ENCODE results near the gene NEAT1.
A peak's percentile ranks its signal among the peaks of the same experiment; 100 is the strongest.

The NEAT1 gene

GRCh38 chr11:65399249-65399648 lies 23.3 kb upstream of the NEAT1 start:
- H3K4me3 ChIP-seq (ENCODE audit: extremely low read depth, insufficient read depth, low read length, poor library complexity, severe bottlenecking), result no peak overlapping the region
- whole genome bisulfite sequencing, 2 experiments (ENCODE audit: insufficient coverage in 2 of 2), result 97 to 98% methylated on average over 12 to 13 of the region's 13 CpGs
- H3K27ac ChIP-seq (ENCODE audit: low read depth, low read length, severe bottlenecking), result no peak overlapping the region
- no peaks in the 10 kb centered on the region for H3K9me3 ChIP-seq (ENCODE audit: control insufficient read depth, low read length)
- peaks cover 2% of the 10 kb centered on the region for H3K4me1 ChIP-seq (ENCODE audit: control insufficient read depth, insufficient read depth, low read length, poor library complexity, severe bottlenecking)
- H3K36me3 ChIP-seq (ENCODE audit: control insufficient read depth, insufficient read depth, low read length), result peaks cover 89% of the 10 kb centered on the region

- peaks cover 89% of the 10 kb centered on the region for H3K36me3 ChIP-seq (ENCODE audit: control insufficient read depth, insufficient read depth, low read length)
- no peaks in the 10 kb centered on the region for H3K9me3 ChIP-seq (ENCODE audit: control insufficient read depth, low read length)
- 90 to 94% methylated on average over 8 of the region's 10 CpGs for WGBS, 2 experiments (ENCODE audit: insufficient coverage in 2 of 2)
- peaks cover 5% of the 10 kb centered on the region for H3K4me1 ChIP-seq (ENCODE audit: control insufficient read depth, insufficient read depth, low read length, poor library complexity, severe bottlenecking)
- H3K27ac ChIP-seq (ENCODE audit: low read depth, low read length, severe bottlenecking), result no peak overlapping the region
- H3K4me3 ChIP-seq (ENCODE audit: extremely low read depth, insufficient read depth, low read length, poor library complexity, severe bottlenecking), result no peak overlapping the region
Observed at GRCh38 chr11:65399845-65400244, 22.8 kb upstream of the NEAT1 start.

- Histone ChIP-seq H3K9me3 (ENCODE audit: control insufficient read depth, low read length) (no peaks in the 10 kb centered on the region), H3K4me1 (ENCODE audit: control insufficient read depth, insufficient read depth, low read length, poor library complexity, severe bottlenecking) (peaks cover 8% of the 10 kb centered on the region), H3K27ac (ENCODE audit: low read depth, low read length, severe bottlenecking) (no peak overlapping the region), H3K4me3 (ENCODE audit: extremely low read depth, insufficient read depth, low read length, poor library complexity, severe bottlenecking) (no peak overlapping the region), H3K36me3 (ENCODE audit: control insufficient read depth, insufficient read depth, low read length) (peaks cover 91% of the 10 kb centered on the region)
- 90 to 92% methylated on average over 12 of the region's 17 CpGs for WGBS, 2 experiments (ENCODE audit: insufficient coverage in 2 of 2)
Observed at GRCh38 chr11:65400307-65401072, 22.1 kb upstream of the NEAT1 start.

- Histone ChIP-seq H3K4me1 (ENCODE audit: control insufficient read depth, insufficient read depth, low read length, poor library complexity, severe bottlenecking) (peaks cover 8% of the 10 kb centered on the region), H3K27ac (ENCODE audit: low read depth, low read length, severe bottlenecking) (no peak overlapping the region), H3K36me3 (ENCODE audit: control insufficient read depth, insufficient read depth, low read length) (peaks cover 87% of the 10 kb centered on the region), H3K9me3 (ENCODE audit: control insufficient read depth, low read length) (no peaks in the 10 kb centered on the region), H3K4me3 (ENCODE audit: extremely low read depth, insufficient read depth, low read length, poor library complexity, severe bottlenecking) (no peak overlapping the region)
- WGBS, 2 experiments (ENCODE audit: insufficient coverage in 2 of 2), result 85% methylated on average over 7 to 15 of the region's 16 CpGs
Observed at GRCh38 chr11:65401073-65401802, 21.4 kb upstream of the NEAT1 start.

- no peak overlapping the region for H3K27ac ChIP-seq (ENCODE audit: low read depth, low read length, severe bottlenecking)
- no peak overlapping the region for H3K4me3 ChIP-seq (ENCODE audit: extremely low read depth, insufficient read depth, low read length, poor library complexity, severe bottlenecking)
- H3K9me3 ChIP-seq (ENCODE audit: control insufficient read depth, low read length), result no peaks in the 10 kb centered on the region
- peaks cover 8% of the 10 kb centered on the region for H3K4me1 ChIP-seq (ENCODE audit: control insufficient read depth, insufficient read depth, low read length, poor library complexity, severe bottlenecking)
- peaks cover 87% of the 10 kb centered on the region for H3K36me3 ChIP-seq (ENCODE audit: control insufficient read depth, insufficient read depth, low read length)
- WGBS, 2 experiments (ENCODE audit: insufficient coverage in 2 of 2), result 88 to 98% methylated on average over 6 to 9 of the region's 10 CpGs
Observed at GRCh38 chr11:65401803-65402248, 20.8 kb upstream of the NEAT1 start.

- Histone ChIP-seq H3K9me3 (ENCODE audit: control insufficient read depth, low read length) (no peaks in the 10 kb centered on the region), H3K4me3 (ENCODE audit: extremely low read depth, insufficient read depth, low read length, poor library complexity, severe bottlenecking) (no peak overlapping the region), H3K4me1 (ENCODE audit: control insufficient read depth, insufficient read depth, low read length, poor library complexity, severe bottlenecking) (peaks cover 8% of the 10 kb centered on the region), H3K27ac (ENCODE audit: low read depth, low read length, severe bottlenecking) (no peak overlapping the region), H3K36me3 (ENCODE audit: control insufficient read depth, insufficient read depth, low read length) (peaks cover 85% of the 10 kb centered on the region)
- WGBS, 2 experiments (ENCODE audit: insufficient coverage in 2 of 2), result no CpG with 5 or more reads among the region's 2 CpGs
Observed at GRCh38 chr11:65402790-65403189, 19.8 kb upstream of the NEAT1 start.

- Histone ChIP-seq H3K4me3 (ENCODE audit: extremely low read depth, insufficient read depth, low read length, poor library complexity, severe bottlenecking) (no peak overlapping the region), H3K36me3 (ENCODE audit: control insufficient read depth, insufficient read depth, low read length) (peaks cover 85% of the 10 kb centered on the region), H3K9me3 (ENCODE audit: control insufficient read depth, low read length) (no peaks in the 10 kb centered on the region), H3K27ac (ENCODE audit: low read depth, low read length, severe bottlenecking) (peak overlapping the region; percentile 16), H3K4me1 (ENCODE audit: control insufficient read depth, insufficient read depth, low read length, poor library complexity, severe bottlenecking) (peaks cover 8% of the 10 kb centered on the region)
- WGBS, 2 experiments (ENCODE audit: insufficient coverage in 2 of 2), result 88 to 97% methylated on average over 9 to 10 of the region's 12 CpGs
Observed at GRCh38 chr11:65403607-65404121, 18.9 kb upstream of the NEAT1 start.

- Histone ChIP-seq H3K9me3 (ENCODE audit: control insufficient read depth, low read length) (no peaks in the 10 kb centered on the region), H3K4me3 (ENCODE audit: extremely low read depth, insufficient read depth, low read length, poor library complexity, severe bottlenecking) (no peak overlapping the region), H3K27ac (ENCODE audit: low read depth, low read length, severe bottlenecking) (no peak overlapping the region), H3K4me1 (ENCODE audit: control insufficient read depth, insufficient read depth, low read length, poor library complexity, severe bottlenecking) (peaks cover 8% of the 10 kb centered on the region), H3K36me3 (ENCODE audit: control insufficient read depth, insufficient read depth, low read length) (peaks cover 89% of the 10 kb centered on the region)
- WGBS, 2 experiments (ENCODE audit: insufficient coverage in 2 of 2), result 93 to 94% methylated on average over 6 to 11 of the region's 13 CpGs
Observed at GRCh38 chr11:65404210-65404609, 18.4 kb upstream of the NEAT1 start.

- peaks cover 89% of the 10 kb centered on the region for H3K36me3 ChIP-seq (ENCODE audit: control insufficient read depth, insufficient read depth, low read length)
Observed at GRCh38 chr11:65404638-65405339, 17.8 kb upstream of the NEAT1 start.

GRCh38 chr11:65410936-65411680 lies 11.5 kb upstream of the NEAT1 start:
- WGBS, 2 experiments (ENCODE audit: insufficient coverage in 2 of 2), result 88 to 93% methylated on average over 17 to 28 of the region's 29 CpGs
- H3K27ac ChIP-seq (ENCODE audit: low read depth, low read length, severe bottlenecking), result no peak overlapping the region
- H3K4me1 ChIP-seq (ENCODE audit: control insufficient read depth, insufficient read depth, low read length, poor library complexity, severe bottlenecking), result peaks cover 8% of the 10 kb centered on the region
- H3K36me3 ChIP-seq (ENCODE audit: control insufficient read depth, insufficient read depth, low read length), result peaks cover 71% of the 10 kb centered on the region
- no peaks in the 10 kb centered on the region for H3K9me3 ChIP-seq (ENCODE audit: control insufficient read depth, low read length)
- no peak overlapping the region for H3K4me3 ChIP-seq (ENCODE audit: extremely low read depth, insufficient read depth, low read length, poor library complexity, severe bottlenecking)

More at GRCh38 chr11:65404638-65405339, 17.8 kb upstream of the NEAT1 start:
- Histone ChIP-seq H3K9me3 (ENCODE audit: control insufficient read depth, low read length) (no peaks in the 10 kb centered on the region), H3K4me1 (ENCODE audit: control insufficient read depth, insufficient read depth, low read length, poor library complexity, severe bottlenecking) (peaks cover 8% of the 10 kb centered on the region), H3K27ac (ENCODE audit: low read depth, low read length, severe bottlenecking) (no peak overlapping the region), H3K4me3 (ENCODE audit: extremely low read depth, insufficient read depth, low read length, poor library complexity, severe bottlenecking) (no peak overlapping the region)
- WGBS, 2 experiments (ENCODE audit: insufficient coverage in 2 of 2), result 94 to 95% methylated on average over 20 to 22 of the region's 24 CpGs
